GM18873 (cell line): ENCODE results near the gene OR5AK2.
"Not testable (repeated sequence)": the region's sequence is repeated elsewhere in the genome, so short reads cannot be mapped to it uniquely, and the experiment has no call there.

Experiments
- ATAC-seq: cut with Tn5 transposase; IDR thresholded peaks from one replicate; pipeline ENCODE4 v1.9.1; 2021; ENCODE audit warnings: mild to moderate bottlenecking, moderate library complexity, moderate number of reproducible peaks; ENCODE audit not compliant: unreplicated experiment, low FRiP score

Gene OR5AK2, protein sequence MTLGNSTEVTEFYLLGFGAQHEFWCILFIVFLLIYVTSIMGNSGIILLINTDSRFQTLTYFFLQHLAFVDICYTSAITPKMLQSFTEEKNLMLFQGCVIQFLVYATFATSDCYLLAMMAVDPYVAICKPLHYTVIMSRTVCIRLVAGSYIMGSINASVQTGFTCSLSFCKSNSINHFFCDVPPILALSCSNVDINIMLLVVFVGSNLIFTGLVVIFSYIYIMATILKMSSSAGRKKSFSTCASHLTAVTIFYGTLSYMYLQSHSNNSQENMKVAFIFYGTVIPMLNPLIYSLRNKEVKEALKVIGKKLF

DNA sequence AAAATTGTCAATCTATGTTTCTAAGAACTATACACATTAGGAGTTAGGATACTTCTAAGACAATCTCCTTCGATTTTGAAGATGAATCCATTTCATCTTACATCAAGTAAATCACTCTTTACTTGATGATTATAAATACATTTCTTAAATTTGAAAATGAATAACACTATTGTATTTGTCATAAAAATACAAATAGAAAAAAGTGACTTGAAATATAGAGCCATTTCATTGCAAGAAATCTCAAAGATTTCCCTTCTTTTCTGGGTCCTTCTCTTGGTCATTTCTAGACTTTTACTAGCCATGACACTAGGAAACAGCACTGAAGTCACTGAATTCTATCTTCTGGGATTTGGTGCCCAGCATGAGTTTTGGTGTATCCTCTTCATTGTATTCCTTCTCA lies at the start of gene OR5AK2:
Gene OR5AK2, plus strand, starts transcription at position 301 of the 400 bp plus-strand sequence. Its CDS starts 0 bp downstream, at position 301.
- no peak for ATAC-seq

GRCh38 chr11:56945526-56945925 lies 43.2 kb upstream of the OR5AK2 start:
- not testable (repeated sequence) for ATAC-seq

GRCh38 chr11:56948991-56949515 lies 39.7 kb upstream of the OR5AK2 start:
- ATAC-seq: no peak

DNA sequence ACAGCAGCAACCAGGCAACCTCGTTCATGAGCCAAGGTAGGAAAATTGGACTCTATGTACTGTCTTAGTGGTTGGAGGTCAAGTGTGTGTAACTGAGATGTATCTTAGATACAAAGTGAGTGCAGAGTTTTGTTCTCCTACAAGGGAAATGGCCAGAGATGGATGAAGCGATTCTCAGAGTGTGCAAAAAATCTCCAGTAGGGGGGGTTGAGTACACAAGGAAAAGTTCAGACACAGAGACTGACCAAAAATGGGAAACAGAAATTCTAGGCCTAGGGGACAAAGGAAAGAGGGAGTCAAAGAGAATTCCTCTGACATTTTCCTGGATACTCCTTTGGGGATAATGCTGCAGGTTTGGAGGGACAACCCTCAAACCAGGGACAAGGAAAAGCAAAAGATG lies 38.2 kb upstream of the OR5AK2 start:
- no peak for ATAC-seq

GRCh38 chr11:56953907-56954306 lies 34.8 kb upstream of the OR5AK2 start:
- not testable (repeated sequence) for ATAC-seq

- ATAC-seq: no peak
Observed at GRCh38 chr11:56961609-56962008, 27.1 kb upstream of the OR5AK2 start.

- ATAC-seq: no peak
Observed at GRCh38 chr11:56967726-56968125, 21.0 kb upstream of the OR5AK2 start.

GRCh38 chr11:56968524-56968923 lies 20.2 kb upstream of the OR5AK2 start:
- no peak for ATAC-seq

GRCh38 chr11:56977314-56977713 lies 11.4 kb upstream of the OR5AK2 start:
- ATAC-seq: no peak

GRCh38 chr11:56990702-56991101 lies 2.0 kb downstream of the OR5AK2 start:
- no peak for ATAC-seq

DNA sequence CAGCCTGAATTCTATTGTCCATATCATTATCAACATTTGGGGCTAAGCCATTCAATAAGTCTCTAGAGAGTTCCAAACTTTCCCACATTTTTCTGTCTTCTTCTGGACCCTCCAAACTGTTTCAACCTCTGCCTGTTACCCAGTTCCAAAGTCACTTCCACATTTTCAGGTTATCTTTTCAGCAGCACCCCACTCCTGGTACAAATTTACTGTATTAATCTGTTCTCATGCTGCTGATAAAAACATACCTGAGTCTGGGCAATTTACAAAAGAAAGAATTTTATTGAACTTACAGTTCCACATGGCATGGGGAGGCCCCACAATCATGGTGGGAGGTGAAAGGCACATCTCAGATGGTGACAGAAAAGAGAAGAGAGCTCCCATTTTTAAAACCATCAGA lies 5.8 kb downstream of the OR5AK2 start:
- no peak for ATAC-seq

DNA sequence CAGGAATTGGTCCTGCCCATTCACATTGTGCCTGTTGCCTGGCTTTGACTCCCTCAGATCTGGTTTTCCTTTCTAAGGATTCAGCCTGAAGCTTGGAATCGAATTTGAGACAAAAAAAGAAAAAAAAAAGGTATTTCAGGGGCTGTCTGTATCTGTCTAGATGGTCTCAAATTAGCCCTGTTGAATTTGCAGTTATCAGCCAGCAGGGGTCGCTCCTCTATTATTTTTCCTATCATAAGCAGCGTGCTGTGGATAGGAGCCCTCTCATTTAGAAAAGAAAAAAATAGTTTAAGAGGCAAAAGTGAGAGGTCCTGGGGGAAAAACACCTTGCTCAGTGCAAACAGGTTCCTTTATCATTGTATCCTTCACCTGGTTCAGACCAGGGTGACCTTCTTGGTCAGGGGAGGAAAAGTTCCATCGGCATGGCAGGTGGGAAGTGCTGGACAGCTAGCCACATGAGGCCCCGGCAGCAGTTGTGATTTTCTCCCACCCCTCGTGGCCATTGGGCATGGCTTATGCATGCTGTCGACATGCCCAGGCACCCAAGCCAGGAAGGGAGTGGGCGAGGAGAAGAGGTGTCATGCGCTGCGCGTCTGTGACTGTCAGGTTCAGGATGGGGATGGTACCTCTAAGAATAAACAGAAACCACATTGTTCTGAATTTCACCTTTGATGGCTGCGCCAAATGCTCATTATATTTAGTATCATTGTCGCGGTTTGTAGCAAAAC lies 13.1 kb downstream of the OR5AK2 start:
- ATAC-seq: no peak

GRCh38 chr11:57008373-57008772 lies 19.7 kb downstream of the OR5AK2 start:
- ATAC-seq: no peak

GRCh38 chr11:57015679-57016078 lies 27.0 kb downstream of the OR5AK2 start:
- no peak for ATAC-seq

- no peak for ATAC-seq
Observed at GRCh38 chr11:57031556-57031955, 42.8 kb downstream of the OR5AK2 start.
